ENCODE data around the gene PLTP.

The PLTP gene

GRCh38 chr20:45944965-45945677 lies 33.2 kb upstream of the PLTP start:
- Histone ChIP-seq H3K4me3 (ENCODE audit: low read depth in 1 of 2, low read length in 2 of 2) (no peak overlapping the region), H3K27me3 (ENCODE audit: insufficient read depth, low read length, poor library complexity) (no peaks in the 10 kb centered on the region), H4K20me1 (ENCODE audit: insufficient read depth, low read length) (peaks cover 19% of the 10 kb centered on the region), H3K9ac (ENCODE audit: low read depth, low read length) (no peak overlapping the region), H3K79me2 (ENCODE audit: insufficient read depth, low read length) (no peaks in the 10 kb centered on the region), H2AFZ (ENCODE audit: low read depth, low read length) (no peak overlapping the region), H3K36me3 (ENCODE audit: insufficient read depth, low read length) (peaks cover 95% of the 10 kb centered on the region), H3K4me2 (ENCODE audit: insufficient read depth, low read length) (no peak overlapping the region), H3K9me3 (ENCODE audit: insufficient read depth, low read length, severe bottlenecking) (no peaks in the 10 kb centered on the region), H3K27ac (ENCODE audit: low read length) (no peak overlapping the region), H3K4me1 (ENCODE audit: insufficient read depth, low read length) (no peaks in the 10 kb centered on the region)
- no peak for ATAC-seq (ENCODE audit: insufficient read depth, low read depth)
- TF ChIP-seq EZH2 (IDR thresholded peaks at IDR 0.05; ENCODE audit: borderline replicate concordance, low read depth, low read length, severe bottlenecking) = no peak
- DNase-seq = no peak

- Histone ChIP-seq H4K20me1 (ENCODE audit: insufficient read depth, low read length) (peaks cover 18% of the 10 kb centered on the region), H3K27ac (ENCODE audit: low read length) (0 out of 2 replicates have a peak overlapping the region, but pooled peaks have one; percentile 25), H3K4me1 (ENCODE audit: insufficient read depth, low read length) (no peaks in the 10 kb centered on the region), H3K27me3 (ENCODE audit: insufficient read depth, low read length, poor library complexity) (no peaks in the 10 kb centered on the region), H3K79me2 (ENCODE audit: insufficient read depth, low read length) (no peaks in the 10 kb centered on the region), H2AFZ (ENCODE audit: low read depth, low read length) (no peak overlapping the region), H3K36me3 (ENCODE audit: insufficient read depth, low read length) (peaks cover 95% of the 10 kb centered on the region), H3K4me3 (ENCODE audit: low read depth in 1 of 2, low read length in 2 of 2) (no peak overlapping the region), H3K9ac (ENCODE audit: low read depth, low read length) (no peak overlapping the region), H3K4me2 (ENCODE audit: insufficient read depth, low read length) (no peak overlapping the region), H3K9me3 (ENCODE audit: insufficient read depth, low read length, severe bottlenecking) (no peaks in the 10 kb centered on the region)
- TF ChIP-seq EZH2 (IDR thresholded peaks at IDR 0.05; ENCODE audit: borderline replicate concordance, low read depth, low read length, severe bottlenecking) (no peak), CTCF (IDR thresholded peaks at IDR 0.05; ENCODE audit: borderline replicate concordance, extremely low read depth, low read length, poor library complexity, severe bottlenecking) (no peak)
- no peak for ATAC-seq (ENCODE audit: insufficient read depth, low read depth)
- no peak for DNase-seq
Measured at GRCh38 chr20:45944151-45944964, 32.4 kb upstream of the PLTP start.

- H3K79me2 ChIP-seq (ENCODE audit: insufficient read depth, low read length) = peaks cover 3% of the 10 kb centered on the region; the same call in 1 of the 2 replicates
- no peaks in the 10 kb centered on the region for H3K9me3 ChIP-seq (ENCODE audit: insufficient read depth, low read length, severe bottlenecking)
- TF ChIP-seq CTCF (IDR thresholded peaks at IDR 0.05; ENCODE audit: borderline replicate concordance, extremely low read depth, low read length, poor library complexity, severe bottlenecking) (no peak), EZH2 (IDR thresholded peaks at IDR 0.05; ENCODE audit: borderline replicate concordance, low read depth, low read length, severe bottlenecking) (no peak)
- H3K27me3 ChIP-seq (ENCODE audit: insufficient read depth, low read length, poor library complexity) = no peaks in the 10 kb centered on the region
- H3K36me3 ChIP-seq (ENCODE audit: insufficient read depth, low read length) = peaks cover 95% of the 10 kb centered on the region
- no peak overlapping the region for H3K27ac ChIP-seq (ENCODE audit: low read length)
- ATAC-seq (ENCODE audit: insufficient read depth, low read depth) (no peak), DNase-seq (no peak)
- H4K20me1 ChIP-seq (ENCODE audit: insufficient read depth, low read length) = peaks cover 20% of the 10 kb centered on the region
- H3K9ac ChIP-seq (ENCODE audit: low read depth, low read length) = no peak overlapping the region
- H3K4me2 ChIP-seq (ENCODE audit: insufficient read depth, low read length) = no peak overlapping the region
- no peak overlapping the region for H2AFZ ChIP-seq (ENCODE audit: low read depth, low read length)
- H3K4me3 ChIP-seq (ENCODE audit: low read depth in 1 of 2, low read length in 2 of 2) = no peak overlapping the region
- no peaks in the 10 kb centered on the region for H3K4me1 ChIP-seq (ENCODE audit: insufficient read depth, low read length)
Measured at GRCh38 chr20:45943613-45944012, 31.7 kb upstream of the PLTP start.

- Histone ChIP-seq H3K4me1 (ENCODE audit: insufficient read depth, low read length) (peaks cover 13% of the 10 kb centered on the region), H3K36me3 (ENCODE audit: insufficient read depth, low read length) (peaks cover 84% of the 10 kb centered on the region), H3K9ac (ENCODE audit: low read depth, low read length) (no peak overlapping the region), H3K27ac (ENCODE audit: low read length) (no peak overlapping the region), H4K20me1 (ENCODE audit: insufficient read depth, low read length) (peaks cover 25% of the 10 kb centered on the region), H3K4me3 (ENCODE audit: low read depth in 1 of 2, low read length in 2 of 2) (no peak overlapping the region), H3K4me2 (ENCODE audit: insufficient read depth, low read length) (no peak overlapping the region), H3K27me3 (ENCODE audit: insufficient read depth, low read length, poor library complexity) (no peaks in the 10 kb centered on the region), H3K9me3 (ENCODE audit: insufficient read depth, low read length, severe bottlenecking) (no peaks in the 10 kb centered on the region), H3K79me2 (ENCODE audit: insufficient read depth, low read length) (peaks cover 32% of the 10 kb centered on the region), H2AFZ (ENCODE audit: low read depth, low read length) (no peak overlapping the region)
- ATAC-seq (ENCODE audit: insufficient read depth, low read depth) (no peak), DNase-seq (no peak)
- no peak for TF ChIP-seq EZH2 (IDR thresholded peaks at IDR 0.05; ENCODE audit: borderline replicate concordance, low read depth, low read length, severe bottlenecking)
- TF ChIP-seq CTCF (IDR thresholded peaks at IDR 0.05; ENCODE audit: borderline replicate concordance, extremely low read depth, low read length, poor library complexity, severe bottlenecking) = no peak
Measured at GRCh38 chr20:45940469-45940868, 28.5 kb upstream of the PLTP start.

All from DND-41 (cell line).